Suprapubic skin (tissue), 4 donors: ENCODE measurements around the gene GNAL.

ENCODE experiments used
- POLR2A ChIP-seq, 2 donors: fragments of 450-650 bp; IDR thresholded peaks; one replicate each; pipeline ENCODE4 v1.6.1; 2017; ENCODE audit warnings: antibody characterized with exemption in 2 of 2, mild to moderate bottlenecking in 2 of 2, moderate library complexity in 2 of 2
- POLR2AphosphoS5 ChIP-seq, 3 donors: sonication (generic); formaldehyde crosslinking; IDR thresholded peaks; one replicate each; pipeline ENCODE4 v1.6.1; 2017; ENCODE audit warnings: antibody characterized with exemption in 3 of 3
- TF ChIP-seq, protein P1 (sequence below), 2 donors: fragments of 200-600 bp in 1 of 2; fragments of 450-650 bp in 1 of 2; sonication (generic) in 1 of 2; IDR thresholded peaks; one replicate each; pipeline ENCODE4 v1.5.1; 2016 to 2019; ENCODE audit warnings: antibody characterized with exemption in 2 of 2, mild to moderate bottlenecking in 1 of 2, moderate library complexity in 1 of 2

DNA sequence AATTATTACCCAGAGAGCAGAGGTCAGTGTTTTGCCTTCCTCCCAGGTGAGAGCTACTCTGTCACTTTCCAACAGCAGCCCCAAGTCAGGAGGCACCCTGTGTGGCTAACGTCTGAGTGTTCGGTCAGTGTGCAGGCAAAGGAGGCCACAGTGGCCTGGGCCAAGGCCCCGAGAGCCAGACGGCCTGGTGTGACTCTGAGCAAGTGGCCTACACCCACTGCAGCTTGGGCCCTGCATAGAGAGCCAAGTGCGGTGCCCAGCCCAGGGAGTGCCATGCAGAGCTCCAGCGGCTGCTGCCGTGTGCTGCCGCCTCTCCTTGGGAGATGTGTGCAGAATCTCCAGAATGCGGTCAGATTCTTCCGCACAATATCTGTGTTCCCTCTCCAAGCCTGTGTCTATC lies 70.4 kb downstream of the GNAL start:
- TF ChIP-seq POLR2AphosphoS5 (IDR thresholded peaks at IDR 0.05), result no peak
- TF ChIP-seq POLR2A (IDR thresholded peaks at IDR 0.05), result no peak
- TF ChIP-seq, protein P1, sequence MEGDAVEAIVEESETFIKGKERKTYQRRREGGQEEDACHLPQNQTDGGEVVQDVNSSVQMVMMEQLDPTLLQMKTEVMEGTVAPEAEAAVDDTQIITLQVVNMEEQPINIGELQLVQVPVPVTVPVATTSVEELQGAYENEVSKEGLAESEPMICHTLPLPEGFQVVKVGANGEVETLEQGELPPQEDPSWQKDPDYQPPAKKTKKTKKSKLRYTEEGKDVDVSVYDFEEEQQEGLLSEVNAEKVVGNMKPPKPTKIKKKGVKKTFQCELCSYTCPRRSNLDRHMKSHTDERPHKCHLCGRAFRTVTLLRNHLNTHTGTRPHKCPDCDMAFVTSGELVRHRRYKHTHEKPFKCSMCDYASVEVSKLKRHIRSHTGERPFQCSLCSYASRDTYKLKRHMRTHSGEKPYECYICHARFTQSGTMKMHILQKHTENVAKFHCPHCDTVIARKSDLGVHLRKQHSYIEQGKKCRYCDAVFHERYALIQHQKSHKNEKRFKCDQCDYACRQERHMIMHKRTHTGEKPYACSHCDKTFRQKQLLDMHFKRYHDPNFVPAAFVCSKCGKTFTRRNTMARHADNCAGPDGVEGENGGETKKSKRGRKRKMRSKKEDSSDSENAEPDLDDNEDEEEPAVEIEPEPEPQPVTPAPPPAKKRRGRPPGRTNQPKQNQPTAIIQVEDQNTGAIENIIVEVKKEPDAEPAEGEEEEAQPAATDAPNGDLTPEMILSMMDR (IDR thresholded peaks at IDR 0.05), result no peak
